Dedifferentiated amniotic fluid mesenchymal stem cell (primary cell): Measurements from ENCODE around the gene HHAT.
"Not testable (repeated sequence)": the region's sequence is repeated elsewhere in the genome, so short reads cannot be mapped to it uniquely, and the experiment has no call there.

ENCODE experiments used
- DNase-seq: peaks from one replicate; pipeline ENCODE4 v3.0.0-alpha.2; 2016; ENCODE audit errors: extremely low spot score

The HHAT gene

DNA sequence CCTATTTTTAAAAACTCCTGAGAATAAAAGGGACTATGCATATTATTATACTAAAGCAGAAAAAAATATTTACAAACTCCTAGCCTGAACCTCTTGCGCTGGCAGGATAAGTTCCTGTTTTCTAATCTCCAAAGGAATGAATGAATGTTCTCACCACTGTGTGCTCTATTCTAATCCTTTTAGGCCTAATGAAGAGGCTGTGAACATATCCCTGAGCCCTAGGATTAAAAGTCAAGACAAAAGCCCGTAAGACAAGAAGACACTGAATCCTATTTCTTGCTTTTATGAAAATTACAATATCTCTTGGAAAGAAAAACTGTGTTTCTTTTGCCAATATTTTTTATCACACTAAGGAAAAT, 317.5 kb downstream of the HHAT start:
- DNase-seq = no peak

- DNase-seq = peak; percentile 34
Measured at GRCh38 chr1:210647406-210648333, 319.0 kb downstream of the HHAT start.

- no peak for DNase-seq
Measured at GRCh38 chr1:210648588-210649269, 320.0 kb downstream of the HHAT start.

DNA sequence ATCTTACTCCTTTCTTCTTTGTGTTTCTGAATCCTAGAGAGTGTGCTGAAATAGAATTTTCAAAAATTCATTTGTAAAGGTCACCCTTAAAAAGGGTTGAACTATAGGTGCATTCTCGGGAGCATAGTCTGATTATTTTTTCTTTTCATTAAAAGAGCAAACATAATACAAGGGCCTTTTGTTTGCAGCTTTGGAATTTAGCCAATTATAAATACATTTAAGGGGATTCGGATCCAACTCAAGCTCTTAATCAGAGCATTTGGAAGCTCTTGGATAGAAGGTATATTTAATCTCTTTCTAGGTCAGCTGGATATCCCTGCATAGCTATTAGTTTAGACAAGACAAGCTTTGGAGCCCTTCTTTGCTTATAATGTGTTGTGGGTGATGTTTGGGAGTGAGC, 321.7 kb downstream of the HHAT start:
- DNase-seq = no peak

GRCh38 chr1:210652329-210652954, 323.7 kb downstream of the HHAT start:
- no peak for DNase-seq

- no peak for DNase-seq
Measured at GRCh38 chr1:210653771-210654170, 325.1 kb downstream of the HHAT start.

DNA sequence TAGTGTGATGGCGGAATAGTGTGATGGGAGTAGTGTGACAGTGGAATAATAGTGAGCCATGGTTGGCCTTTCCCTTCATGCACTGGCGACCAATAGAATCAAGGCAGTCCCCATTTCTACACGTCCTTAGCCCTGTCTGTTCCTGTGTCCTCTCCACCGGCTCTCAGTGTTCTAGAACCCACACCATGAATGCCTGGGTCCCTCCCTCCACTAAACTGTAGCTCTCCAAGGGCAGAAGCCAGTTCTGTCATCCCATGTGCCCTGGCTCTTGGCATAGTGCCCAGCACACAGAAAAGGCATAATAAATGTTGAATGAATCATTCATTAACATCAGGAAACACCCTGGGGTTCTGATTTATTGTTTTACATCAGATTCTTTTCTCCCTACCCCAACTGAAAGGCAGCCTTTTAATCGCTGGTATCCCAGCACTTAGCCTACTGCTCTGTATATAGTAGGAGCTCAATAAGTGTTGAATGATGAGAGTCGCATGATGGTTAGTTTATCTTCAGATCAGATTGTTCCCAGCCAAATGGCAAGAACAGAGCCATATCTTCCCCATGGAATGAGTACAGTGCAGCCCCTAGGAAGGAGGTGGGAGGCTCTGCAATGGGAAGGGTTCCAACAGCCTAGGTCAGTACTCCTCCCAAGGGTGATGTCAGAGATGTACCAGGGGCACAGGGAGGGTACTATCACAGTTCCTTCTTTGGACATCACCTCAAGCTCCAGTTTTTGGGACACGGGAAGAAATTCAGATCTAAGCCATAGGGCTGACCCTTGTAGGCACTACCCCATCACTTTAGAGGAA, 325.7 kb downstream of the HHAT start:
- DNase-seq = no peak

DNA sequence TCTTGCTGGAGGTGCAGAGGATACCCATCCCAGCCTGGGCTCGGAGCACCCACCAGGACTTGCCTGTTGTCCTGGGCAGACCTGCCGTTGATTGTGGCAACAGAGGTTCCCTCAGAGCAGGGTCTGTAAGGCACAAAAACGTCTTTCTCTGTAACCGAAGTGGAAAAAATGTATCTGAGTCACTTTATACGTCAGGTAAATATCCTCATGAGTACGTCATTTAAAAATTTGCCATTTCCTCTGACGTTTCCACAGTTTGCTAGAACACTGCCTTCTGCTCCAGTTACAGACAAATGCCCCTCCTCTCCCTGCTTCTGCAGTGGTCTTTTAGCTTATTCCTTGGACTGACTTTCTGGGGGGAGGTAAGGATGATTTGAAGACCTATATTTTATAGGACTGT, 326.8 kb downstream of the HHAT start:
- DNase-seq = no peak

DNA sequence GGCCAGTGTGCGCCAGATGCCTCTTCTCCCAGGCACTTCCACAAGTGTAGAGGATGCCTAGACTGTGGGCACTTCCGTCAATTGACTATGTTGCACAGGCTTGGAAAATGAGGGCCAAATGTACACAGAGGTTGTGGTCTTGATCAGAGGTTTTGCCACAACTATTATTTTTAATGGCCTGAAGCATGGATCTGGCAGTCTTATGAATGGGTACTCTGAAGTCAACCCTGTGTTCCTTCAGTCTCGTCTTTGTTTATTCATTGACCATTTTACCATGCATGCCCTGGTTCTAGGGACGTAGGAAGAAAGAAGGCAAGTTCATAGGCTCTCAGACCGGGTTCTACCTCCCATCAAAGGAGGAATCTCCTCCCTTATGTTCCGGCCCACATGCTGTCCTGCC, 329.1 kb downstream of the HHAT start:
- no peak for DNase-seq

DNA sequence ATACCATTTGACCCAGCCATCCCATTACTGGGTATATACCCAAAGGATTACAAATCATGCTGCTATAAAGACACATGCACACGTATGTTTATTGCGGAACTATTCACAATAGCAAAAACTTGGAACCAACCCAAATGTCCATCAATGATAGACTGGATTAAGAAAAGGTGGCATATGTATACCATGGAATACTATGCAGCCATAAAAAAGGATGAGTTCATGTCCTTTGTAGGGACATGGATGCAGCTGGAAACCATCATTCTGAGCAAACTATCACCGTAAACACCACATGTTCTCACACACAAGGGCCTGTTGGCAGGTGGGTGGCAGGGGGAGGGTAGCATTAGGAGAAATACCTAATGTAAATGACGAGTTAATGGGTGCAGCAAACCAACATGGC, 332.8 kb downstream of the HHAT start:
- DNase-seq = not testable (repeated sequence)

DNA sequence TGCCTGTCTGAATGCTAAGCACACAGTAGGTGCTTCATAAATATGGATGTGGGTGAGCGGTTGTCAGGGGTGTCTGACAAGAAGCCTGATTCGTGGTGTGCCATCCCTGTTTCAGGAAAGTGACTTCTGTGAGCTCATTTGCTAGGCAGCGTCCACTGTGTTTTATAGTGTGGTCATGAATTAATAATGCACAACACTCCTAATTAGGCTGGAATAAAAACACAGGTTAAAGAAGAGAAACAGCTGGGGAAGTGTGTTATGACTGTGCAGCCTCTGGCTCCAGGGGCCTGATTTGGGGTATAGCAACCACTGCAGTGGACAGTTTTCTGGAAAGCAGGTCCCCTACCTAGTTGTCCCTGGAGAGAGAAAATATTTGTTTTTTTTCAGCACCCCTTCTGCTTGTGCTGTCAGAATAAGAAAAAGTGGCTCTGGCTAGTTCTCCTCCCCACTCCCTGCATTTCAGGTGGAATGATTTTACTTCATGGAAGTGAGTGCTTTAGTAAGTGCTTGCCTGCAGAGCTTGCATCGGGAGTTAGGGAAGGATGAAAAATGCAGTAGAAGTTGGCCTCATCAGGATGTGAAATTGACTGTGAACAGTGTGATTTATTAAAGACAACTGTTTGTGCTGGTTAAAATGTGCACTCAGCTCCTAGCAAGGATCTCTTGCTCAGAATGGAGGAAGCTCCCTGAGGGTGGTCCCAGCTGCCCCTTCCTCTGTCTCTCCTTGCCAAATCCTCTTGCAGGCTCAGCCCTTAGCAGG, 333.8 kb downstream of the HHAT start:
- no peak for DNase-seq

GRCh38 chr1:210663730-210664573, 335.2 kb downstream of the HHAT start:
- no peak for DNase-seq

- DNase-seq = no peak
Measured at GRCh38 chr1:210669951-210670350, 341.2 kb downstream of the HHAT start.

- no peak for DNase-seq
Measured at GRCh38 chr1:210674151-210674550, 345.4 kb downstream of the HHAT start.

DNA sequence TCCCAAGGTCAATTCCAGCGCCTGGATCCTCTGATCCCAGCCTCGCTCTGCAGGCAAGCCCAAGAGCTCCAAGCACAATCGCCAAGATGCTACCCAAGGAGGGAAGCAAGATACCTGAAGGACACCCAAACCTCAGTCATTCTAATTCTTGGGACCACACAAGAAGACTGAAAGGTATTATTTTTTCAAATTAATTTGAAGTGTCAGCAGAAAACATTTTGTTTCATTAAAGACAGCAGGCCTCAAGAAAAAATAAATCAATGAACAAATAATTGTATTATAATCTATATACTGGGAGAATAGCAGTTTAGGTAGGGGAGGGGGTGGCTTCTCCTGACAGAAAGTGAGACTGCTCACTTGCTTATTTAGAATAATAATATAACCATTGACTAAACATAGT, 347.8 kb downstream of the HHAT start:
- no peak for DNase-seq

- DNase-seq = no peak
Measured at GRCh38 chr1:210677533-210677932, 348.8 kb downstream of the HHAT start.

DNA sequence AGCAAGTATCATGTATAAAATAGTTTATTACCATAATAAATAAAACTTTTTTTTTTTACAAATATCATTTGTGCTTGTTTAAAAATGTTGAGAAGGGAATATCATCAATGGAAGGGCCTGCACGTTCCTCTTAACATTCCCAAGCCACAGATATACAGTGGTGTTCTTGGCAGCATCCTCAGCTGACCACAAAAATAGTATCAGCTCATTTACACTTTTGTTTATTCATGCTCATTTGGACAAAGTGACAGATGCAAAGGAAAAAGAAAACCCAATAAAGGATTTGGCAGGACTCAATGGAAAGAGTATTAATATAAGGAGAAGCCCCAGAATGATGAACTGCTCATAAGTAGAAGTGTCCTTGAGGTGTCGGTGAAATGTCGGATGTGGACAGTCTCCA, 349.6 kb downstream of the HHAT start:
- no peak for DNase-seq

DNA sequence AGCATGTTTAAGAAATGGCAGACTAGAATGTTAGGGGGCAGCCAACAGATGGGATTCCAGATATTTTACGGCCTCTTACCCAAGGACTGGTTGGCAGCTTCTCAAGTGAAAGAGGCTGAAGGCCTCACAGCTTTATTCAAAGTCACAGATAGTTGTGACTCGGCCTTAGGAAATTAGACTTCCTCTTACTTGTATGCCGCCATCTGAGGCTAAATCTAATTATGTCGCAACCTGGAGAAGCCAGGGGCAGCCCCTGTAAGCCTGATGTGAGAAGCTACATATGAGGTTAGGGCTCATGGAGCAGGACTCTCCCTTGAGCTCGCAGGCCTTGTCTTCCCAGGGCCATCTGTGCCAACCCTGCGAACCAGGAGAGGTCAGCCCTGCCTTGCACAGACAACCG, 352.5 kb downstream of the HHAT start:
- DNase-seq = no peak

DNA sequence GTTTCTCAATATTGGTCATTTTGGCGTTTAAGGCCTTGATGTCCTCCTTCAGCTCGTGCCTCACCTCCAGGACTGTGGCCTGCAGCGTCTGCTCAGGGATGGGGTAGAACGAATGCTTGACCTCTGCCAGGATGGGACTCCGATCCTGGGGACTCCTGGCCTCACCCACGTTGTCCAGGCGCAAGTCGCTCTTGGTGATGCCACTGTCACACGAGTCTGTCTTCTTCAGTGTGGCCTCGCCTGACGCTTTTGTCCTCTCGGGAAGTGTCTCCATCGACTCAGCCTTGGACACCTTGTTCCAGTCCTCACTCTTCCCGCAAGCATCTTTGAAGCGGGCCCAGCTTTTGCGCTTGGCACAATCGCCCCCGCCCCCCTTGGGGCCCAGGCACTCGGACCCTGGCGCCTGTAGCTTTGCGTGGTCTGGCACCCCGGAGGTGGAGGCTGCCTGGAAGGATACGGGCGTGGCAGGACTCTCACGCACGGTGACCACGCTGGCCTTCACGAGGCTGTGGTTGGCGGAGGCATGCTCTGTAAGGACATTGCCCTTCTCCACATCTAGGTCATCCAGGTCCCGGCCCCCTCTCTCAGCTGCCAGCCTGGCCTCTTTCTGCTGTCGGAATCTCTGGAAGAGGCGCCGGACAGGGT, 354.8 kb downstream of the HHAT start:
- no peak for DNase-seq
